Measurements from ENCODE around the gene CDCA4. TPM values are rescaled to one million over a fixed set of nuclear protein-coding genes. Genes with fewer than 3 reads are reported as not detected.

The CDCA4 gene
- total RNA-seq, 4 donors from 2014 or later, result 15.3 to 35.0 (median 23.3) TPM

DNA sequence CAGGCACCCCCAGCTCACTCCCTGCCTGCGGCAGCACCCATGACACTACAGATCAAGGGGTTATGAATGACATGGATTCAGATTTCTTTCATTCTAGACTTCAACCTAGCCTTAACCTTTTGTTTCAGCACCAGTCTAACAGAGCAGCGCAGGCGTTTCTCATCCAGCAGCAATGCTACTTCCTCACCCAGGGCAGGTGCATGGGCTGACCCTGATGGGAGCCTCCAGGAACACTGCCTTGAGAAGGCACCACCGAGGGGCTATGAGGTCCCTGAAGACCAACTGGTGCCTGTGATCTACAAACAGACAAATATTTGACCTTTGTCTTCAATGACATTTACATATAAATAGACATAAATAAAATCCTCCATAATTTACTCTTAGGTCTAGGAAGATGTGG is 10.8 kb downstream of the CDCA4 start:
- TF ChIP-seq, protein P1, sequence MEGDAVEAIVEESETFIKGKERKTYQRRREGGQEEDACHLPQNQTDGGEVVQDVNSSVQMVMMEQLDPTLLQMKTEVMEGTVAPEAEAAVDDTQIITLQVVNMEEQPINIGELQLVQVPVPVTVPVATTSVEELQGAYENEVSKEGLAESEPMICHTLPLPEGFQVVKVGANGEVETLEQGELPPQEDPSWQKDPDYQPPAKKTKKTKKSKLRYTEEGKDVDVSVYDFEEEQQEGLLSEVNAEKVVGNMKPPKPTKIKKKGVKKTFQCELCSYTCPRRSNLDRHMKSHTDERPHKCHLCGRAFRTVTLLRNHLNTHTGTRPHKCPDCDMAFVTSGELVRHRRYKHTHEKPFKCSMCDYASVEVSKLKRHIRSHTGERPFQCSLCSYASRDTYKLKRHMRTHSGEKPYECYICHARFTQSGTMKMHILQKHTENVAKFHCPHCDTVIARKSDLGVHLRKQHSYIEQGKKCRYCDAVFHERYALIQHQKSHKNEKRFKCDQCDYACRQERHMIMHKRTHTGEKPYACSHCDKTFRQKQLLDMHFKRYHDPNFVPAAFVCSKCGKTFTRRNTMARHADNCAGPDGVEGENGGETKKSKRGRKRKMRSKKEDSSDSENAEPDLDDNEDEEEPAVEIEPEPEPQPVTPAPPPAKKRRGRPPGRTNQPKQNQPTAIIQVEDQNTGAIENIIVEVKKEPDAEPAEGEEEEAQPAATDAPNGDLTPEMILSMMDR (IDR thresholded peaks at IDR 0.05), result no peak
- no peak for TF ChIP-seq POLR2A (IDR thresholded peaks at IDR 0.05)
- H3K36me3 ChIP-seq, result peaks cover 8 to 62% (median 34%) of the 10 kb centered on the region in 3 donors
- intact Hi-C loops (cut with DNase I), result no loop called here

DNA sequence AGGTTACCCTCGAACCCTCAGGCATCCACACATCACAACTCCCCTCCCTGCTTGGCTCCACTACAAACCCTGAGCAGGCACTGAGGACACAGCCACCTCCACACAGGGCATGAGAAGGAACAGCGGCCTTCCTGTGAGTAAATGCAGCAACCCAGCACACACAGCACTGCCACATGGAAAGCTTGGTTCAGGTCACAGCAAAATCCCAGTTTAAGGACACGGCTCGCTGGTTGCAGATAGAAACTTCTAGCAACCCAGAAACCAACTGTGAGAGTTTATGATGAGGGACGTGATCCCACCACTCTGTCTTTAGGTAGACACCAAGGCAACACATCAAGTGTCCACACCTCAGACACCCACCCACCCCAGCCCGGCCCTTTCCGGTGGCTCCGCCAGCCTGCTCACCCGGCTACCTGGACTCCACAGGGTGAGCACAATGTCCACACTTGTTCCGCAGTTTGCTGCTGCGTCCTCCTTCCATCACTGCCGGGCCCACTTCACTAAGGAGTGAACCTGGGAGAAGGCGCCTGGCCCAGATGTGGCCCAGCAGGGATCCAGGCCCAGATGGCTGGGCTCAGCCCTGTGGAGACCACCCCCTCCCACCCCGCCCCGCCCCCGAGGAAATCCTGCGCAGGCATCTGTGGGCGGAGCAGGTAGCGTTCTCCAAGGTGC is 13.2 kb downstream of the CDCA4 start:
- no peaks in the 10 kb centered on the region for H3K9me3 ChIP-seq
- H3K4me1 ChIP-seq, result peaks cover 0 to 40% (median 0%) of the 10 kb centered on the region in 3 donors
- no peak overlapping the region for H3K4me3 ChIP-seq
- WGBS, 2 donors, result 90 to 94% methylated on average over 4 to 7 of the region's 19 CpGs
- no peaks in the 10 kb centered on the region for H3K27me3 ChIP-seq
- no peak for TF ChIP-seq POLR2A (IDR thresholded peaks at IDR 0.05)
- TF ChIP-seq, protein P1 (IDR thresholded peaks at IDR 0.05), result no peak
- intact Hi-C loops (cut with DNase I), result no loop called here
- peaks cover 8 to 62% (median 34%) of the 10 kb centered on the region in 3 donors for H3K36me3 ChIP-seq
- no peak overlapping the region for H3K27ac ChIP-seq
- no peak for DNase-seq

More for the DNA sequence above, 10.8 kb downstream of the CDCA4 start:
- peaks cover 0 to 43% (median 19%) of the 10 kb centered on the region in 3 donors for H3K4me1 ChIP-seq
- no peak overlapping the region for H3K4me3 ChIP-seq
- 73 to 95% methylated on average over 3 to 4 of the region's 4 CpGs for WGBS, 2 donors
- no peak for DNase-seq
- no peaks in the 10 kb centered on the region for H3K9me3 ChIP-seq
- H3K27ac ChIP-seq, result no peak overlapping the region
- H3K27me3 ChIP-seq, result no peaks in the 10 kb centered on the region

DNA sequence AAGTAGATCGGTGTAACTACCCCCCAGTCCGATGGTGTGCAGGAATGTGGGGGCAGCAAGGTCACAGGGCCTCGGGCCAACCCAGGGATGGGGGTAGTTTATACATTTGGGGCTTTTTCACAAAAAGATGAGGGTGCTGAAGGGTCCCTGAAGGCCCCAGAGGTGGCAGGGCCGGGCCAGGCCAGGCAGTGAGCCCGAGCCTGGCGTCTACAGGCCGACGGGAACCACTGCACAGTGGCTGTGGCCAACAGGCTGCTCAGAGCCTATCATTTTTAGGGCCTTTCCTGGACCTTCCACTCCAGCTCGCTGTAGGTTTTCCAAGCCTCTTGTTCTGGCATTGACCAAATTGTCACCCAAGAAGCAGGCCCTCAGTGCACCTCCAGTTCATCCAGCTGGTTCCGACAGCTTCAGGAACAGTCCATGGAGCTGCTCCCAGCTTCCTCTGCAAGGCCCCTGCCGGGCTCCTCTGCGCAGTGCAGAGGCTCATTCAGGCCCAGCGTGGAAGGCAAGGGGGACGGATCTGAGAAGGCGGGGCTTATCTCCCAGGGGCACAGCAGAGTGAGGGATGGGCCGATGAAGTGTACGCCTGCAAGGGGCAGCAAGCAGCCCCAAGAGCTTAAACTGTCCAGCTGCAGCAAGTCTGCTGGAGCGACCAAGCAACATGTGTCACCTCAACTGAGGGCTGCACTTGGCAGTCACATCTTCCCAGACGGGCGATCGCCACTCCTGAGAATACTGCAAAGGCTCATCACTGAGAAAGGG is 13.9 kb downstream of the CDCA4 start:
- Histone ChIP-seq H3K27me3 (no peaks in the 10 kb centered on the region), H3K9me3 (no peaks in the 10 kb centered on the region), H3K4me1 (peaks cover 0 to 33% (median 0%) of the 10 kb centered on the region in 3 donors), H3K27ac (no peak overlapping the region), H3K4me3 (no peak overlapping the region), H3K36me3 (peaks cover 8 to 62% (median 34%) of the 10 kb centered on the region in 3 donors)
- intact Hi-C loops (cut with DNase I), result no loop called here
- DNase-seq, result no peak
- WGBS, 2 donors, result 87 to 90% methylated on average over 4 to 14 of the region's 21 CpGs
- TF ChIP-seq, protein P1 (IDR thresholded peaks at IDR 0.05), result no peak
- TF ChIP-seq POLR2A (IDR thresholded peaks at IDR 0.05), result no peak

DNA sequence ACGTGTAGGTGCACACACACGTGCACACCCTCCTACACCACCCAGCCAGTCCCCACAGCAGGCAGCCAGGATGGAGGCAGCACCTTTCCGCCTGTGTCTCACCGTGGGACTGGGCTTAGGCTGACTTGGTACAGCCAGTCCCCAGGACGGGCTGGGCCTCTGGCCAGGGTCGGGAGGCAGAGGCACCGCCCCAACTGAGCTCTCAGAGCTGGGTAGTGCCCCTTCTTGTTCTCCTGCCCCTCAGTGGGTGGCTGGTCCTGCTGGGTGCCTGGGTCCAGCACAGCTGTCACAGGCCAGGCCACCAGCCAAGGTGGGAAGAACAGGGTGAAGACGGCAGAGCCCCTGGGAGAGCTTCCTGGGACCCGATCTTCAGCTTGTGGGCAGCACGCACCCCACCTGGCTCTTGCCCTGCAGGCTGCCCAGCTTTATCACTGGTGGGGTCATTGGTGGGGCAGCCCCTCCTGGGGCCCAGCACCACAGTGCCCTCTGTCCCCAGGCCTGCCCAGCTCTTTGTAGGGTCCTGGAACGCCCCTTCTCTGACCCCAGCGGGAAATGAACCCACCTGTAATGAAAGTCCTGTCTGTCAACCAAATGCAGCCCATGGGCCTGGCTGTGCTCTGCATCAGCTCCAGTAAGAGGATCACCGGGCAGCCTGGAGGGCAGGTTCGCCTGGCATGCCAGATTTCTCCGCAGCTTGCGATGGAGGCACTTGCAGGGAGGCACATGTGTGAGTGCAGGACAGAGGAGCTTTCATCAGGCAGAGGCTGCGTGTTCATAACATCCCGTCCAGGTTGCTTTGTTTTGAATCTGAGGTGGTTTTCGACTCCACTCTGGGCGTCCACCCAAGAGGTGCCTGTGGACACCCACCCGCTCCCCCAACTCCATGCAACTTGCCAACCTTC is 14.7 kb downstream of the CDCA4 start:
- no peak for TF ChIP-seq POLR2A (IDR thresholded peaks at IDR 0.05)
- TF ChIP-seq, protein P1 (IDR thresholded peaks at IDR 0.05), result no peak
- Histone ChIP-seq H3K27me3 (no peaks in the 10 kb centered on the region), H3K36me3 (peaks cover 8 to 55% (median 31%) of the 10 kb centered on the region in 3 donors), H3K9me3 (no peaks in the 10 kb centered on the region), H3K27ac (no peak overlapping the region), H3K4me3 (no peak overlapping the region), H3K4me1 (peaks cover 0 to 29% (median 0%) of the 10 kb centered on the region in 3 donors)
- no peak for DNase-seq
- 87% methylated on average over 11 of the region's 21 CpGs; no CpG with 5 or more reads in 1 of the 2 donors for WGBS, 2 donors
- intact Hi-C loops (cut with DNase I), result no loop called here

All from esophagus squamous epithelium (tissue), 5 donors.